Natural killer cell (primary cell): ENCODE results near the gene ATP2B1. TPM values are rescaled to one million over a fixed set of nuclear protein-coding genes. Genes with fewer than 3 reads are reported as not detected.
"Not testable (repeated sequence)": the region's sequence is repeated elsewhere in the genome, so short reads cannot be mapped to it uniquely, and the experiment has no call there.

ENCODE experiments used
- ATAC-seq, 3 donors: fragments of 150-1000 bp in 2 of 3; fragments of 200-7000 bp in 1 of 3; cut with Tn5 transposase; 1 replicate in 1 of 3; 2 replicates in 2 of 3; pipeline ENCODE4 v1.10.0; 2021; ENCODE audit warnings: mild to moderate bottlenecking in 2 of 3, moderate library complexity in 2 of 3
- DNase-seq, 2 donors: peaks; one replicate each; pipeline versions ENCODE4 v3.0.0 to v3.0.0-alpha.2; 2013 to 2021; ENCODE audit warnings: mixed read lengths in 1 of 2
- H3K27ac ChIP-seq: one replicate; pipeline ENCODE4 v1.5.1; 2013; ENCODE audit warnings: mild to moderate bottlenecking, low read length
- H3K27me3 ChIP-seq: one replicate; pipeline ENCODE4 v1.6.1; 2013; ENCODE audit warnings: low read length; ENCODE audit not compliant: control insufficient read depth, insufficient read depth
- H3K36me3 ChIP-seq: one replicate; pipeline ENCODE4 v1.6.1; 2013; ENCODE audit warnings: low read length; ENCODE audit not compliant: control insufficient read depth, insufficient read depth
- H3K4me1 ChIP-seq: one replicate; pipeline ENCODE4 v1.6.1; 2013; ENCODE audit warnings: low read length; ENCODE audit not compliant: control insufficient read depth, insufficient read depth
- H3K4me3 ChIP-seq: one replicate; pipeline ENCODE4 v1.5.1; 2013; ENCODE audit warnings: low read length
- H3K9me3 ChIP-seq: one replicate; pipeline ENCODE4 v1.6.1; 2013; ENCODE audit warnings: low read length; ENCODE audit not compliant: control insufficient read depth, insufficient read depth
- H3K27ac Mint-ChIP-seq, 2 donors: one replicate each; pipeline ENCODE4 v1.8.0; 2022; ENCODE audit warnings: mild to moderate bottlenecking in 2 of 2, mixed read lengths in 2 of 2, moderate library complexity in 1 of 2
- H3K27me3 Mint-ChIP-seq, 2 donors: one replicate each; pipeline ENCODE4 v1.8.0; 2022; ENCODE audit warnings: low read depth in 2 of 2, mixed read lengths in 2 of 2
- H3K36me3 Mint-ChIP-seq: one replicate; pipeline ENCODE4 v1.8.0; 2022; ENCODE audit warnings: mixed read lengths
- H3K4me1 Mint-ChIP-seq, 2 donors: one replicate each; pipeline ENCODE4 v1.8.0; 2022; ENCODE audit warnings: mixed read lengths in 2 of 2
- H3K4me3 Mint-ChIP-seq: one replicate; pipeline ENCODE4 v1.8.0; 2022; ENCODE audit warnings: mild to moderate bottlenecking, moderate library complexity, mixed read lengths
- H3K9me3 Mint-ChIP-seq, 2 donors: one replicate each; pipeline ENCODE4 v1.8.0; 2022; ENCODE audit warnings: mixed read lengths in 2 of 2
- CTCF ChIP-seq: fragments of 200-600 bp; IDR thresholded peaks from one replicate; pipeline ENCODE4 v1.8.0; 2022; ENCODE audit warnings: antibody characterized with exemption
- WGBS: methylation state at CpG from one replicate; pipeline ENCODE4 v1.1.7; 2013; ENCODE audit warnings: missing lambda C conversion rate; ENCODE audit not compliant: insufficient coverage; 5-methylcytosine and 5-hydroxymethylcytosine counted together
- intact Hi-C: fragments of 100-400 bp; cut with micrococcal nuclease; formaldehyde crosslinking; loops from one replicate; pipeline ENCODE4 v1.14.2; 2022
- total RNA-seq, 4 donors: library from RNA; stranded (reverse); fragments of 120-200 nt in 1 of 4; gene quantifications; one replicate each; pipeline versions ENCODE4 v1.2.3 to v1.2.4, GENCODE V29; 2013 to 2022

Gene ATP2B1
- total RNA-seq, 3 donors from 2014 or later (not counting 1 experiment from before 2014, with no cell fraction given) = 87.8 to 97.6 (median 97.3) TPM

GRCh38 chr12:89700191-89700810, 8.3 kb downstream of the ATP2B1 start:
- Mint-ChIP-seq H3K4me1 (peaks cover 70 to 82% of the 10 kb centered on the region in 2 donors), H3K27me3 (no peaks in the 10 kb centered on the region), H3K4me3 (no peak overlapping the region), H3K36me3 (no peaks in the 10 kb centered on the region), H3K27ac (no peak overlapping the region), H3K9me3 (no peaks in the 10 kb centered on the region)
- H3K4me1 ChIP-seq = no peaks in the 10 kb centered on the region
- no peak for ATAC-seq
- H3K27ac ChIP-seq = no peak overlapping the region
- 100% methylated on average over 2 of the region's 4 CpGs for WGBS
- no peak for DNase-seq
- intact Hi-C loops = no loop called here
- TF ChIP-seq CTCF = no peak
- no peak overlapping the region for H3K4me3 ChIP-seq
- H3K27me3 ChIP-seq = no peaks in the 10 kb centered on the region
- H3K9me3 ChIP-seq = no peaks in the 10 kb centered on the region
- no peaks in the 10 kb centered on the region for H3K36me3 ChIP-seq

GRCh38 chr12:89698607-89699006, 10.0 kb downstream of the ATP2B1 start:
- Mint-ChIP-seq H3K27ac (no peak overlapping the region), H3K9me3 (no peaks in the 10 kb centered on the region), H3K36me3 (no peaks in the 10 kb centered on the region), H3K4me1 (peaks cover 73 to 81% of the 10 kb centered on the region in 2 donors), H3K4me3 (no peak overlapping the region), H3K27me3 (no peaks in the 10 kb centered on the region)
- Histone ChIP-seq H3K27me3 (no peaks in the 10 kb centered on the region), H3K4me3 (no peak overlapping the region), H3K9me3 (no peaks in the 10 kb centered on the region), H3K4me1 (no peaks in the 10 kb centered on the region), H3K36me3 (no peaks in the 10 kb centered on the region), H3K27ac (no peak overlapping the region)
- WGBS = 89% methylated on average over 2 of the region's 2 CpGs
- intact Hi-C loops = no loop called here
- DNase-seq (no peak), ATAC-seq (no peak)
- no peak for TF ChIP-seq CTCF

DNA sequence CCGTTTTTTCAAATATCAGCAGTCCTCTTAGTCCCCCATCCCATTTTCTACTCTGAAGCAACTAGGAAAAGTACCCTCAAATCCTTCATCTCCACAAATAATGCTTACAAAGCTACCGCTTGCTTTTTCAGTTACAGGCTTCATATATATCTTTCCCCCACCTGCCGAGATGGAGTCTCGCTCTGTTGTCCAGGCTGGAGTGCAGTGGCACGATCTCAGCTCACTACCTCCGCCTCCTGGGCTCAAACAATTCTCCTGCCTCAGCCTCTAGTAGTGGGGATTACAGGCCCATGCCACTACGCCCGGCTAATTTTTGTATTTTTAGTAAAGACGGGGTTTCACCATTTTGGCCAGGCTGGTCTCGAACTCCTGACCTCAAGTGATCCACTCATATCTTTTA, 10.9 kb downstream of the ATP2B1 start:
- H3K27ac ChIP-seq, intact Hi-C loops, H3K4me1 ChIP-seq, H3K36me3 ChIP-seq, H3K4me3 ChIP-seq, H3K9me3 ChIP-seq, H3K27me3 Mint-ChIP-seq, ATAC-seq, H3K36me3 Mint-ChIP-seq, DNase-seq, H3K27me3 ChIP-seq, H3K4me3 Mint-ChIP-seq, H3K9me3 Mint-ChIP-seq: not testable (repeated sequence)
- Mint-ChIP-seq H3K4me1 (peaks cover 75 to 82% of the 10 kb centered on the region in 2 donors), H3K27ac (peak overlapping the region in 1 of 2 donors; percentile 22)
- 97% methylated on average over 10 of the region's 10 CpGs for WGBS

DNA sequence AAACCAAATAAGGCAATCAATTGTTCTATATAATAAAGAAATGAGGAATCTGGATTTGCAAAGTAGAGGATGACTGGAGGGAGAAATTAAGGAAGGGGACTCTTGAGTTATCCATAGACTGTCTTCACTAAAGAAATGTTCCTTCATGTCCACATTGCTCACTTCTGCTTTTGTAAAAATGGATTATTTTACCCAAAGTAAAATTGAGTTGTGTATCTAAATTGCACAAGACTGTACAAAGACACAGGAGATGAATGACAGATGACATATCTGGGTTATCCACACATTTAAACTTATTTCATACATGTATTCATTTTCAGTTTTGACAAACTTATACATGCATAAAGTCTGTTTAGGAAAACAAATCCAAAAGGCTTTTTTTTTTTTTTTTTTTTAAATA, 11.3 kb downstream of the ATP2B1 start:
- no peak overlapping the region for H3K27ac ChIP-seq
- no peak overlapping the region for H3K4me3 ChIP-seq
- peaks cover 75 to 81% of the 10 kb centered on the region in 2 donors for H3K4me1 Mint-ChIP-seq
- no peak for ATAC-seq
- H3K36me3 ChIP-seq = no peaks in the 10 kb centered on the region
- no peaks in the 10 kb centered on the region for H3K27me3 Mint-ChIP-seq
- H3K27me3 ChIP-seq = no peaks in the 10 kb centered on the region
- TF ChIP-seq CTCF = no peak
- H3K4me3 Mint-ChIP-seq = no peak overlapping the region
- intact Hi-C loops = no loop called here
- H3K4me1 ChIP-seq = no peaks in the 10 kb centered on the region
- no peaks in the 10 kb centered on the region for H3K9me3 Mint-ChIP-seq
- H3K36me3 Mint-ChIP-seq = no peaks in the 10 kb centered on the region
- H3K27ac Mint-ChIP-seq = no peak overlapping the region
- H3K9me3 ChIP-seq = no peaks in the 10 kb centered on the region
- no peak for DNase-seq
